Thoracic aorta (tissue), 2 donors: Measurements from ENCODE around the gene DHRSX. TPM values are rescaled to one million over a fixed set of nuclear protein-coding genes. Genes with fewer than 3 reads are reported as not detected.

Source experiments
- ATAC-seq: fragments of 150-250 bp; one replicate; pipeline ENCODE4 v1.8.0; 2017; ENCODE audit warnings: low read depth; ENCODE audit not compliant: insufficient number of reproducible peaks, low FRiP score
- DNase-seq: peaks from one replicate; pipeline ENCODE4 v3.0.0-alpha.2; 2020; ENCODE audit warnings: low spot score
- H3K27ac ChIP-seq, 2 donors: fragments of 200-600 bp; sonication (generic); 1 replicate in 1 of 2; 2 replicates in 1 of 2; pipeline ENCODE4 v1.5.1; 2016; ENCODE audit warnings: mild to moderate bottlenecking in 2 of 2, moderate library complexity in 2 of 2
- H3K27me3 ChIP-seq: fragments of 200-600 bp; sonication (generic); replicated peaks from 2 replicates; pipeline ENCODE4 v1.6.0; 2016; ENCODE audit warnings: mild to moderate bottlenecking; ENCODE audit not compliant: insufficient read depth
- H3K36me3 ChIP-seq: fragments of 200-600 bp; sonication (generic); one replicate; pipeline ENCODE4 v1.5.1; 2016
- H3K4me1 ChIP-seq, 2 donors: fragments of 200-600 bp; sonication (generic); 1 replicate in 1 of 2; 2 replicates in 1 of 2; pipeline versions ENCODE4 v1.5.1 to v1.6.0; 2016; ENCODE audit warnings: low read depth in 2 of 2, mild to moderate bottlenecking in 1 of 2; ENCODE audit not compliant: control insufficient read depth in 1 of 2
- H3K4me3 ChIP-seq: fragments of 200-600 bp; sonication (generic); 2 replicates; pipeline ENCODE4 v1.5.1; 2016; ENCODE audit warnings: mild to moderate bottlenecking
- H3K9me3 ChIP-seq: fragments of 200-600 bp; sonication (generic); 2 replicates; pipeline ENCODE4 v1.5.1; 2016
- total RNA-seq, 2 donors: library from RNA; depleted of rRNA; stranded (reverse); fragments of >200 nt; gene quantifications; one replicate each; pipeline versions ENCODE4 v1.1.0 to v1.2.3, GENCODE V29; 2016
- TF ChIP-seq, protein P1 (sequence below): fragments of 200-600 bp; sonication (generic); IDR thresholded peaks from one replicate; pipeline ENCODE4 v1.5.1; 2019; ENCODE audit warnings: antibody characterized with exemption

DHRSX gene
- total RNA-seq, 2 donors from 2014 or later, result 14.9 to 16.8 TPM

- TF ChIP-seq, protein P1, sequence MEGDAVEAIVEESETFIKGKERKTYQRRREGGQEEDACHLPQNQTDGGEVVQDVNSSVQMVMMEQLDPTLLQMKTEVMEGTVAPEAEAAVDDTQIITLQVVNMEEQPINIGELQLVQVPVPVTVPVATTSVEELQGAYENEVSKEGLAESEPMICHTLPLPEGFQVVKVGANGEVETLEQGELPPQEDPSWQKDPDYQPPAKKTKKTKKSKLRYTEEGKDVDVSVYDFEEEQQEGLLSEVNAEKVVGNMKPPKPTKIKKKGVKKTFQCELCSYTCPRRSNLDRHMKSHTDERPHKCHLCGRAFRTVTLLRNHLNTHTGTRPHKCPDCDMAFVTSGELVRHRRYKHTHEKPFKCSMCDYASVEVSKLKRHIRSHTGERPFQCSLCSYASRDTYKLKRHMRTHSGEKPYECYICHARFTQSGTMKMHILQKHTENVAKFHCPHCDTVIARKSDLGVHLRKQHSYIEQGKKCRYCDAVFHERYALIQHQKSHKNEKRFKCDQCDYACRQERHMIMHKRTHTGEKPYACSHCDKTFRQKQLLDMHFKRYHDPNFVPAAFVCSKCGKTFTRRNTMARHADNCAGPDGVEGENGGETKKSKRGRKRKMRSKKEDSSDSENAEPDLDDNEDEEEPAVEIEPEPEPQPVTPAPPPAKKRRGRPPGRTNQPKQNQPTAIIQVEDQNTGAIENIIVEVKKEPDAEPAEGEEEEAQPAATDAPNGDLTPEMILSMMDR, result no peak
- DNase-seq, result no peak
- no peak for ATAC-seq
- Histone ChIP-seq H3K9me3 (no peaks in the 10 kb centered on the region), H3K27ac (no peak overlapping the region), H3K27me3 (no peaks in the 10 kb centered on the region), H3K4me3 (no peak overlapping the region), H3K4me1 (no peaks in the 10 kb centered on the region), H3K36me3 (peaks cover 7% of the 10 kb centered on the region)
These were observed 49.1 kb downstream of the DHRSX start for GRCh38 chrX:2451501-2452316.

GRCh38 chrX:2450681-2451080 is 50.1 kb downstream of the DHRSX start:
- Histone ChIP-seq H3K27me3 (no peaks in the 10 kb centered on the region), H3K4me3 (no peak overlapping the region), H3K27ac (no peak overlapping the region), H3K36me3 (peaks cover 7% of the 10 kb centered on the region), H3K4me1 (no peaks in the 10 kb centered on the region), H3K9me3 (no peaks in the 10 kb centered on the region)
- DNase-seq, result no peak
- TF ChIP-seq, protein P1, result no peak
- ATAC-seq, result no peak

DNA sequence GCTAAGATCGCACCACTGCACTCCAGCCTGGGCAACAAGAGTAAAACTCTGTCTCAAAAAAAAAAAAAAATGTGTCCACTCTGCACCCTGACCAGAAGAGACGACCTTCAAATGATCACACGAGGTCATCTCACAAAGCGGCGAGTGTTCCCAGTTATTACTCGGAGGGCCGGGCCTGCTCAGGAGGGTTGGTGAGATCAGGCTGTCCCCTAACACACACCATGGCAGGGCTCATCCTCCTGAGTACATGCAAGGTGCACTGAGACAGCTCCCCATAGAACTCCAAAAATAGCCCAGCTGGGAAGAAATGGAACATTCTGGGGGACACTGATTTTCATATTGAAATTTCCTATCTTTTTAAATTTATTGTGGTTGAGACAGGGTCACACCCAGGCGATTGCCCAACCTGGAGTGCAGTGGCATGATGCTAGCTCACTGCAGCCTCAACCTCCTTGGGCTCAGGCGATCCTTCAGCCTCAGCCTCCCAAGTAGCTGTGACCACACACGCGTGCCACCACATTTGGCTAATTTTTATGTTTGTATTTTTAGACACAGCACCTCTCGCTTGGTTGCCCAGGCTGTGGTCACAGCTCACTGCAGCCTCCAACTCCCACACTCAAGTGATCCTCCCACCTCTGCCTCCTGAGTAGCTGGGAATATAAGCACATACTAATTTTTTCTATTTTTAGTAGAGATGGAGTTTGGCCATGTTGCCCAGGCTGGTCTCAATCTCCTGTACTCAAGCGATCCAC is 51.5 kb downstream of the DHRSX start:
- ATAC-seq (no peak), DNase-seq (no peak)
- TF ChIP-seq, protein P1, result no peak
- H3K4me1 ChIP-seq, result no peaks in the 10 kb centered on the region
- no peaks in the 10 kb centered on the region for H3K27me3 ChIP-seq
- peaks cover 7% of the 10 kb centered on the region for H3K36me3 ChIP-seq
- H3K9me3 ChIP-seq, result no peaks in the 10 kb centered on the region
- H3K27ac ChIP-seq, result no peak overlapping the region
- no peak overlapping the region for H3K4me3 ChIP-seq

- no peaks in the 10 kb centered on the region for H3K9me3 ChIP-seq
- DNase-seq, result no peak
- ATAC-seq, result no peak
- H3K27ac ChIP-seq, result no peak overlapping the region
- TF ChIP-seq, protein P1, result no peak
- H3K36me3 ChIP-seq, result peaks cover 4% of the 10 kb centered on the region
- no peaks in the 10 kb centered on the region for H3K4me1 ChIP-seq
- H3K4me3 ChIP-seq, result no peak overlapping the region
- no peaks in the 10 kb centered on the region for H3K27me3 ChIP-seq
These were observed 53.3 kb downstream of the DHRSX start for GRCh38 chrX:2447484-2447883.

DNA sequence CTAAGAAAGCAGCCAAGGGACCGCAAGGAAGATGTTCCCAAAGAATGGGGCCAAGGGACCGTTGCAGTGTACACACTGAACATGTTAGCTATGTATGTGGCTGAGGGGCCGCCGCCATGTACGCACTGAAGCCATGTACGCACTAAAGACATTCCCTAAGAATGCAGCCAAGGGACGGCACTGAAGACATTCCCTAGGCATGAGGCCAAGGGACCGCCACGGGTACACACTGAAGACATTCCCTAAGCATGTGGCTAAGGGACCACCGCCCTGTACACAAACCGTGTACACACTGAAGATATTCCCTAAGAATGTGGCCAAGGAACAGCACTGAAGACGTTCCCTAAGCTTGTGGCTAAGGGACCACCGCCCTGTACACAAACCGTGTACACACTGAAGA is 54.0 kb downstream of the DHRSX start:
- no peak for ATAC-seq

More for the DNA sequence above, 54.0 kb downstream of the DHRSX start:
- no peak overlapping the region for H3K27ac ChIP-seq
- TF ChIP-seq, protein P1, result no peak
- H3K27me3 ChIP-seq, result no peaks in the 10 kb centered on the region
- peaks cover 4% of the 10 kb centered on the region for H3K36me3 ChIP-seq
- no peaks in the 10 kb centered on the region for H3K4me1 ChIP-seq
- no peaks in the 10 kb centered on the region for H3K9me3 ChIP-seq
- no peak for DNase-seq
- no peak overlapping the region for H3K4me3 ChIP-seq
